A673 (cell line): Measurements from ENCODE around the gene TRIP10. TPM values are rescaled to one million over a fixed set of nuclear protein-coding genes. Genes with fewer than 3 reads are reported as not detected.
"Not testable (repeated sequence)": the region's sequence is repeated elsewhere in the genome, so short reads cannot be mapped to it uniquely, and the experiment has no call there.

Experiments
- BruUV-seq: library from RNA; stranded (reverse); fragments of 400-500 nt; replicated peaks from 2 replicates; lab custom pipeline; 2021; lab: Mats Ljungman, UMichigan
- CTCF ChIA-PET: fragments of 300-600 bp; sonication (Branson Sonifier 250); formaldehyde crosslinking; loops from one replicate; lab custom pipeline; 2022; ENCODE audit warnings: antibody characterized with exemption; lab: Charles Lee
- POLR2A ChIA-PET: fragments of 300-600 bp; sonication (Branson Sonifier 250); formaldehyde crosslinking; loops from one replicate; lab custom pipeline; 2022; ENCODE audit warnings: antibody characterized with exemption; ENCODE audit not compliant: low non-redundant PET; lab: Charles Lee
- DNase-seq: peaks from one replicate; pipeline ENCODE4 v3.0.0-alpha.2; 2015; ENCODE audit warnings: low spot score
- H3K27ac ChIP-seq: fragments of 200-600 bp; sonication (generic); 2 replicates; pipeline ENCODE4 v1.5.1; 2016; ENCODE audit warnings: mixed run types, low read depth, mild to moderate bottlenecking, mixed read lengths, antibody characterized with exemption, low read length; ENCODE audit not compliant: poor library complexity, severe bottlenecking
- H3K27me3 ChIP-seq: fragments of 200-600 bp; sonication (generic); replicated peaks from 2 replicates; pipeline ENCODE4 v1.6.1; 2017; ENCODE audit warnings: mixed run types, low read depth, mild to moderate bottlenecking, mixed read lengths, antibody characterized with exemption, low read length; ENCODE audit not compliant: insufficient read depth, poor library complexity
- H3K36me3 ChIP-seq: fragments of 200-600 bp; sonication (generic); 2 replicates; pipeline ENCODE4 v1.6.1; 2016; ENCODE audit warnings: mixed run types, mild to moderate bottlenecking, mixed read lengths, antibody characterized with exemption, low read length; ENCODE audit not compliant: insufficient read depth, poor library complexity, severe bottlenecking
- H3K4me1 ChIP-seq: fragments of 200-600 bp; sonication (generic); 2 replicates; pipeline ENCODE4 v1.6.1; 2017; ENCODE audit warnings: mixed run types, mild to moderate bottlenecking, mixed read lengths, antibody characterized with exemption, low read length; ENCODE audit not compliant: insufficient read depth, poor library complexity, severe bottlenecking
- H3K4me3 ChIP-seq: fragments of 200-600 bp; sonication (generic); 2 replicates; pipeline ENCODE4 v1.5.1; 2016; ENCODE audit warnings: low read depth, mixed run types, mild to moderate bottlenecking, mixed read lengths, low read length; ENCODE audit not compliant: poor library complexity, severe bottlenecking
- H3K9me3 ChIP-seq: fragments of 200-600 bp; sonication (generic); 2 replicates; pipeline ENCODE4 v1.6.1; 2016; ENCODE audit warnings: mixed run types, low read depth, mild to moderate bottlenecking, mixed read lengths, antibody characterized with exemption, low read length; ENCODE audit not compliant: poor library complexity, severe bottlenecking
- CTCF ChIP-seq: fragments of 300-800, 200-600 bp; sonication (generic); conservative IDR thresholded peaks from 2 replicates; pipeline ENCODE4 v1.5.1; 2017; ENCODE audit warnings: low read depth, mild to moderate bottlenecking, antibody characterized with exemption, low read length, moderate library complexity, mixed read lengths
- EZH2 ChIP-seq: fragments of 200-600 bp; sonication (generic); IDR thresholded peaks from 2 replicates; pipeline ENCODE4 v1.6.1; 2017; ENCODE audit warnings: borderline replicate concordance, low read depth, mild to moderate bottlenecking, mixed read lengths, antibody characterized with exemption, low read length; ENCODE audit not compliant: poor library complexity, severe bottlenecking
- intact Hi-C: fragments of 100-400 bp; cut with micrococcal nuclease; formaldehyde crosslinking; loops from one replicate; pipeline ENCODE4 v1.10.0; 2022; ENCODE audit not compliant: unreplicated experiment
- total RNA-seq: library from RNA; stranded (reverse); gene quantifications from 2 replicates; pipeline ENCODE4 v1.2.3, GENCODE V29; 2021

Gene TRIP10
- total RNA-seq, 1 experiment from 2014 or later: 70.2 TPM

GRCh38 chr19:6767357-6768235, 28.1 kb downstream of the TRIP10 start, which contains the start of gene SH2D3A:
SH2D3A (minus strand) TSS chr19:6767435; CDS start chr19:6763748, 3,687 bp downstream.
- no peaks in the 10 kb centered on the region for H3K9me3 ChIP-seq
- no TSS peak for BruUV-seq
- no peaks in the 10 kb centered on the region for H3K36me3 ChIP-seq
- ChIA-PET POLR2A (interaction anchor here (0.6 kb wide), 1 partner anchor 76 kb away, joined by 7 read pairs; no protein-coding TSS in a partner anchor), CTCF (no interaction called here)
- peaks cover 11% of the 10 kb centered on the region for H3K4me1 ChIP-seq
- TF ChIP-seq EZH2: no peak
- TF ChIP-seq CTCF: no peak
- peak within 1 kb of the TSS; percentile 49 for H3K27ac ChIP-seq
- H3K27me3 ChIP-seq: no peaks in the 10 kb centered on the region
- peak; percentile 95 for DNase-seq
- intact Hi-C loops: loop anchor here (1.0 kb wide), 1 partner anchor 14 kb away; no protein-coding TSS in a partner anchor
- peak within 1 kb of the TSS; percentile 52 for H3K4me3 ChIP-seq

- intact Hi-C loops: no loop called here
- no TSS peak for BruUV-seq
- no peaks in the 10 kb centered on the region for H3K27me3 ChIP-seq
- peak overlapping the region; percentile 52 for H3K4me3 ChIP-seq
- peaks cover 11% of the 10 kb centered on the region for H3K4me1 ChIP-seq
- TF ChIP-seq CTCF (no peak), EZH2 (no peak)
- ChIA-PET POLR2A (interaction anchor here (0.6 kb wide), 1 partner anchor 76 kb away, joined by 7 read pairs; no protein-coding TSS in a partner anchor), CTCF (no interaction called here)
- peak overlapping the region; percentile 49 for H3K27ac ChIP-seq
- no peaks in the 10 kb centered on the region for H3K9me3 ChIP-seq
- no peak for DNase-seq
- no peaks in the 10 kb centered on the region for H3K36me3 ChIP-seq
Measured at GRCh38 chr19:6768236-6768785, 28.8 kb downstream of the TRIP10 start.

GRCh38 chr19:6769006-6769619, 29.6 kb downstream of the TRIP10 start:
- no peak for DNase-seq
- Histone ChIP-seq H3K27me3 (no peaks in the 10 kb centered on the region), H3K36me3 (no peaks in the 10 kb centered on the region), H3K9me3 (no peaks in the 10 kb centered on the region), H3K27ac (no peak overlapping the region), H3K4me1 (peaks cover 11% of the 10 kb centered on the region), H3K4me3 (no peak overlapping the region)
- 0 out of 2 replicates have a peak, but pooled peaks have one; percentile 26 for TF ChIP-seq CTCF
- no peak for TF ChIP-seq EZH2
- POLR2A ChIA-PET: no interaction called here
- CTCF ChIA-PET: no interaction called here
- intact Hi-C loops: no loop called here
- no TSS peak for BruUV-seq

- H3K9me3 ChIP-seq, H3K27me3 ChIP-seq, DNase-seq, CTCF ChIA-PET, H3K36me3 ChIP-seq, H3K4me3 ChIP-seq, BruUV-seq, H3K27ac ChIP-seq, intact Hi-C loops: not testable (repeated sequence)
- H3K4me1 ChIP-seq: peaks cover 20% of the 10 kb centered on the region
- POLR2A ChIA-PET: interaction anchor here (0.5 kb wide), 1 partner anchor 231 kb away, joined by 6 read pairs; no protein-coding TSS in a partner anchor
Measured at GRCh38 chr19:6771648-6772027, 32.2 kb downstream of the TRIP10 start.
